WTC11 (cell line): Measurements from ENCODE around the gene SMC3. TPM values are rescaled to one million over a fixed set of nuclear protein-coding genes. Genes with fewer than 3 reads are reported as not detected.
A peak's percentile ranks its signal among the peaks of the same experiment; 100 is the strongest.

Experiments
- ATAC-seq: fragments of 200-7000 bp; cut with Tn5 transposase; 2 replicates; pipeline ENCODE4 v1.10.0; 2021; ENCODE audit warnings: mild to moderate bottlenecking, moderate library complexity
- Bru-seq: library from RNA; stranded (reverse); fragments of 400-500 nt; gene quantifications from one replicate; lab custom pipeline; 2021; lab: Mats Ljungman, UMichigan
- CTCF ChIA-PET: fragments of 300-600 bp; sonication (Branson Sonifier 250); formaldehyde crosslinking; loops from one replicate; lab custom pipeline; 2021; ENCODE audit warnings: antibody characterized with exemption; lab: Charles Lee
- POLR2A ChIA-PET: fragments of 350-600 bp; sonication (Branson Sonifier 250); formaldehyde crosslinking; loops from one replicate; lab custom pipeline; 2021; ENCODE audit warnings: antibody characterized with exemption; lab: Charles Lee
- DNase-seq: peaks from one replicate; pipeline ENCODE4 v3.0.0; 2021; ENCODE audit warnings: low spot score
- H3K27ac Mint-ChIP-seq: 2 replicates; pipeline ENCODE4 v1.8.0; 2021; ENCODE audit warnings: mixed read lengths
- H3K27me3 Mint-ChIP-seq: 2 replicates; pipeline ENCODE4 v1.8.0; 2021; ENCODE audit warnings: low read depth, mild to moderate bottlenecking, moderate library complexity, mixed read lengths
- H3K36me3 Mint-ChIP-seq: 2 replicates; pipeline ENCODE4 v1.8.0; 2021; ENCODE audit warnings: mixed read lengths
- H3K4me1 Mint-ChIP-seq: 2 replicates; pipeline ENCODE4 v1.8.0; 2022; ENCODE audit warnings: mixed read lengths
- H3K4me3 Mint-ChIP-seq: 2 replicates; pipeline ENCODE4 v1.8.0; 2021; ENCODE audit warnings: mild to moderate bottlenecking, moderate library complexity, mixed read lengths
- H3K9me3 Mint-ChIP-seq: 2 replicates; pipeline ENCODE4 v1.8.0; 2021; ENCODE audit warnings: mixed read lengths
- AR ChIP-seq: fragments of 250-450 bp; sonication (Bioruptor Pico); IDR thresholded peaks from 2 replicates; pipeline ENCODE4 v1.9.0; 2021; ENCODE audit warnings: mild to moderate bottlenecking
- ATF2 ChIP-seq: sonication (generic); formaldehyde crosslinking; IDR thresholded peaks from 2 replicates; pipeline ENCODE4 v1.8.1; 2022; ENCODE audit warnings: low read depth, missing genetic modification reagents, borderline replicate concordance
- CBFB ChIP-seq: sonication (generic); formaldehyde crosslinking; IDR thresholded peaks from 2 replicates; pipeline ENCODE4 v1.8.1; 2022; ENCODE audit warnings: mild to moderate bottlenecking, low read depth, missing genetic modification reagents
- E2F5 ChIP-seq: sonication (generic); formaldehyde crosslinking; IDR thresholded peaks from 2 replicates; pipeline ENCODE4 v1.8.1; 2022; ENCODE audit warnings: mild to moderate bottlenecking, moderate library complexity, missing genetic modification reagents
- ESRRA ChIP-seq: sonication (generic); formaldehyde crosslinking; IDR thresholded peaks from 2 replicates; pipeline ENCODE4 v1.8.1; 2022; ENCODE audit warnings: mild to moderate bottlenecking, missing genetic modification reagents, borderline replicate concordance
- ETV6 ChIP-seq: sonication (generic); formaldehyde crosslinking; IDR thresholded peaks from 2 replicates; pipeline ENCODE4 v1.8.1; 2022; ENCODE audit warnings: mild to moderate bottlenecking, missing genetic modification reagents
- FOXP4 ChIP-seq: sonication (generic); formaldehyde crosslinking; IDR thresholded peaks from 2 replicates; pipeline ENCODE4 v1.8.0; 2022; ENCODE audit warnings: mild to moderate bottlenecking, missing genetic modification reagents
- GABPB1 ChIP-seq: sonication (generic); formaldehyde crosslinking; IDR thresholded peaks from 2 replicates; pipeline ENCODE4 v1.8.1; 2023; ENCODE audit warnings: mild to moderate bottlenecking, missing genetic modification reagents
- GRHL2 ChIP-seq: fragments of 250-450 bp; sonication (Bioruptor Pico); IDR thresholded peaks from 2 replicates; pipeline ENCODE4 v1.8.0; 2022; ENCODE audit warnings: mild to moderate bottlenecking, moderate library complexity; ENCODE audit not compliant: insufficient replicate concordance, severe bottlenecking
- SMAD4 ChIP-seq: sonication (generic); formaldehyde crosslinking; IDR thresholded peaks from 2 replicates; pipeline ENCODE4 v1.8.0; 2022; ENCODE audit warnings: mild to moderate bottlenecking, missing genetic modification reagents
- SOX15 ChIP-seq: fragments of 250-450 bp; sonication (Bioruptor Pico); IDR thresholded peaks from 2 replicates; pipeline ENCODE4 v1.9.0; 2021; ENCODE audit warnings: mild to moderate bottlenecking
- TCF7 ChIP-seq: sonication (generic); formaldehyde crosslinking; IDR thresholded peaks from 2 replicates; pipeline ENCODE4 v1.8.0; 2022; ENCODE audit warnings: mild to moderate bottlenecking, low read depth, missing genetic modification reagents, moderate library complexity
- TEAD4 ChIP-seq: sonication (generic); formaldehyde crosslinking; IDR thresholded peaks from 2 replicates; pipeline ENCODE4 v1.8.0; 2022; ENCODE audit warnings: mild to moderate bottlenecking, missing genetic modification reagents
- USF2 ChIP-seq: sonication (generic); formaldehyde crosslinking; IDR thresholded peaks from 2 replicates; pipeline ENCODE4 v1.8.1; 2023; ENCODE audit warnings: mild to moderate bottlenecking, missing genetic modification reagents, moderate library complexity
- ZMAT4 ChIP-seq: fragments of 250-450 bp; sonication (Bioruptor Pico); IDR thresholded peaks from 2 replicates; pipeline ENCODE4 v1.9.0; 2021; ENCODE audit warnings: mild to moderate bottlenecking
- ZNF232 ChIP-seq: sonication (generic); formaldehyde crosslinking; IDR thresholded peaks from 2 replicates; pipeline ENCODE4 v1.8.0; 2022; ENCODE audit warnings: mild to moderate bottlenecking, missing genetic modification reagents
- ZNF263 ChIP-seq: sonication (generic); formaldehyde crosslinking; IDR thresholded peaks from 2 replicates; pipeline ENCODE4 v1.8.1; 2022; ENCODE audit warnings: low read depth, mild to moderate bottlenecking, moderate library complexity, missing genetic modification reagents
- ZNF281 ChIP-seq: sonication (generic); formaldehyde crosslinking; IDR thresholded peaks from 2 replicates; pipeline ENCODE4 v1.8.0; 2023; ENCODE audit warnings: mild to moderate bottlenecking, missing genetic modification reagents
- ZNF317 ChIP-seq: sonication (generic); formaldehyde crosslinking; IDR thresholded peaks from 2 replicates; pipeline ENCODE4 v1.8.1; 2023; ENCODE audit warnings: low read depth, mild to moderate bottlenecking, moderate library complexity, missing genetic modification reagents, borderline replicate concordance
- ZNF416 ChIP-seq: fragments of 250-450 bp; sonication (Bioruptor Pico); IDR thresholded peaks from 2 replicates; pipeline ENCODE4 v1.9.0; 2021; ENCODE audit warnings: mild to moderate bottlenecking, inconsistent platforms
- ZNF671 ChIP-seq: fragments of 250-450 bp; sonication (Bioruptor Pico); IDR thresholded peaks from 2 replicates; pipeline ENCODE4 v1.8.0; 2021; ENCODE audit warnings: mild to moderate bottlenecking
- long read RNA-seq, 3 experiments: library from RNA in 1 of 3; library from capped mRNA in 1 of 3; library from polyadenylated mRNA in 1 of 3; unstranded in 2 of 3; stranded (forward) in 1 of 3; transcript quantifications; one replicate each; pipeline ENCODE4 v2.0.0, GENCODE V29; 2021
- total RNA-seq: library from RNA; stranded (reverse); gene quantifications from 3 replicates; pipeline ENCODE4 v1.2.3, GENCODE V29; 2021

Gene SMC3
- total RNA-seq (63.5 to 71.0 TPM (median 65.4 TPM) in 3 replicates), Bru-seq, nascent RNA (percentile 96 among the genes with signal in this experiment)
- long read RNA-seq, experiment 1, full-length matches to known transcripts = 673 of 755 reads
- long read RNA-seq, experiment 1, partial matches to known transcripts = 74 of 755 reads
- long read RNA-seq, experiment 1, other reads (novel, unspliced or antisense) = 8 of 755 reads
- long read RNA-seq, experiment 2, full-length matches to known transcripts = 22 of 73 reads
- long read RNA-seq, experiment 2, partial matches to known transcripts = 50 of 73 reads
- long read RNA-seq, experiment 2, other reads (novel, unspliced or antisense) = 1 of 73 reads
- long read RNA-seq, experiment 3, full-length matches to known transcripts = 23 of 123 reads
- long read RNA-seq, experiment 3, partial matches to known transcripts = 99 of 123 reads
- long read RNA-seq, experiment 3, other reads (novel, unspliced or antisense) = 1 of 123 reads

- H3K4me1 Mint-ChIP-seq = peaks cover 26% of the 10 kb centered on the region
- CTCF ChIA-PET = interaction anchor here (0.9 to 1.5 kb wide), 2 partner anchors 19 to 43 kb away, joined by 3 to 4 read pairs; no protein-coding TSS in a partner anchor
- POLR2A ChIA-PET = interaction anchor here (0.8 kb wide), 1 partner anchor 357 kb away, joined by 5 read pairs; no protein-coding TSS in a partner anchor
- peak within 1 kb of the TSS; percentile 94 for H3K4me3 Mint-ChIP-seq
- H3K27ac Mint-ChIP-seq = peak within 1 kb of the TSS; percentile 99
- DNase-seq = peak; percentile 93
- peaks cover 14% of the 10 kb centered on the region for H3K36me3 Mint-ChIP-seq
- H3K9me3 Mint-ChIP-seq = no peaks in the 10 kb centered on the region
- H3K27me3 Mint-ChIP-seq = peaks cover 4% of the 10 kb centered on the region
- ATAC-seq = peak; percentile 90
- TF ChIP-seq ESRRA (CRISPR knock-in tag) = no peak
- TF ChIP-seq TCF7 = peak; percentile 38; the same call in 1 of the 2 replicates
- TF ChIP-seq AR (CRISPR knock-in tag) = 0 out of 2 replicates have a peak, but pooled peaks have one; percentile 8
- no peak for TF ChIP-seq ZMAT4 (CRISPR knock-in tag)
- peak; percentile 79 for TF ChIP-seq CBFB (CRISPR knock-in tag)
- TF ChIP-seq ZNF263 (CRISPR knock-in tag) = no peak
- no peak; the same call in 1 of the 2 replicates for TF ChIP-seq ZNF232 (CRISPR knock-in tag)
- TF ChIP-seq ZNF317 = no peak
- TF ChIP-seq ETV6 (CRISPR knock-in tag) = 0 out of 2 replicates have a peak, but pooled peaks have one; percentile 23
- TF ChIP-seq E2F5 (CRISPR knock-in tag) = peak; percentile 82; the same call in 1 of the 2 replicates
- no peak for TF ChIP-seq GRHL2
- no peak for TF ChIP-seq ATF2 (CRISPR knock-in tag)
- TF ChIP-seq SMAD4 (CRISPR knock-in tag) = no peak; the same call in 1 of the 2 replicates
- peak; percentile 71 for TF ChIP-seq TEAD4 (CRISPR knock-in tag)
- peak; percentile 57; the same call in 1 of the 2 replicates for TF ChIP-seq FOXP4 (CRISPR knock-in tag)
- peak; percentile 89 for TF ChIP-seq ZNF281 (CRISPR knock-in tag)
- 0 out of 2 replicates have a peak, but pooled peaks have one; percentile 10 for TF ChIP-seq ZNF671 (CRISPR knock-in tag)
- peak; percentile 95 for TF ChIP-seq USF2
- peak; percentile 82; the same call in 1 of the 2 replicates for TF ChIP-seq GABPB1 (CRISPR knock-in tag)
- no peak for TF ChIP-seq SOX15 (CRISPR knock-in tag)
- TF ChIP-seq ZNF416 = no peak
These were observed at the start of gene SMC3 for GRCh38 chr10:110567201-110568054. SMC3 (plus strand) TSS chr10:110567695; CDS start chr10:110567817, 122 bp downstream.
